GM21423 (cell line): ENCODE data around the gene TOX2.

ENCODE experiments used
- ATAC-seq: cut with Tn5 transposase; IDR thresholded peaks from one replicate; pipeline ENCODE4 v1.9.1; 2021; ENCODE audit warnings: mild to moderate bottlenecking, moderate library complexity; ENCODE audit not compliant: unreplicated experiment

Gene TOX2

GRCh38 chr20:43974695-43975094, 60.0 kb downstream of the TOX2 start:
- no peak for ATAC-seq

- no peak for ATAC-seq
Observed at GRCh38 chr20:43975096-43975768, 60.6 kb downstream of the TOX2 start.

GRCh38 chr20:43976547-43976946, 61.9 kb downstream of the TOX2 start:
- ATAC-seq, result no peak

GRCh38 chr20:43977252-43977651, 62.6 kb downstream of the TOX2 start:
- ATAC-seq, result no peak

- ATAC-seq, result no peak
Observed at GRCh38 chr20:43977962-43978361, 63.3 kb downstream of the TOX2 start.

GRCh38 chr20:43979576-43980105, 65.0 kb downstream of the TOX2 start:
- no peak for ATAC-seq

GRCh38 chr20:43981540-43981939, 66.9 kb downstream of the TOX2 start:
- ATAC-seq, result no peak

GRCh38 chr20:43982016-43982415, 67.4 kb downstream of the TOX2 start:
- ATAC-seq, result no peak

GRCh38 chr20:43982886-43983285, 68.2 kb downstream of the TOX2 start:
- no peak for ATAC-seq

GRCh38 chr20:43983359-43983758, 68.7 kb downstream of the TOX2 start:
- no peak for ATAC-seq

- ATAC-seq, result no peak
Observed at GRCh38 chr20:43983904-43984361, 69.3 kb downstream of the TOX2 start.

- ATAC-seq, result no peak
Observed at GRCh38 chr20:43984587-43984986, 69.9 kb downstream of the TOX2 start.

GRCh38 chr20:43985121-43985520, 70.5 kb downstream of the TOX2 start:
- ATAC-seq, result no peak

- no peak for ATAC-seq
Observed at GRCh38 chr20:43985608-43986316, 71.1 kb downstream of the TOX2 start.

- no peak for ATAC-seq
Observed at GRCh38 chr20:43987018-43987417, 72.4 kb downstream of the TOX2 start.

GRCh38 chr20:43987531-43987930, 72.9 kb downstream of the TOX2 start:
- no peak for ATAC-seq

- ATAC-seq, result no peak
Observed at GRCh38 chr20:43988451-43988850, 73.8 kb downstream of the TOX2 start.

GRCh38 chr20:43988867-43989266, 74.2 kb downstream of the TOX2 start:
- no peak for ATAC-seq

- no peak for ATAC-seq
Observed at GRCh38 chr20:43991261-43991660, 76.6 kb downstream of the TOX2 start.

GRCh38 chr20:43991982-43992381, 77.3 kb downstream of the TOX2 start:
- ATAC-seq, result no peak

GRCh38 chr20:43992885-43993284, 78.2 kb downstream of the TOX2 start:
- no peak for ATAC-seq

- ATAC-seq, result no peak
Observed at GRCh38 chr20:43993560-43993959, 78.9 kb downstream of the TOX2 start.
